Naive thymus-derived CD4-positive, alpha-beta T cell (primary cell): ENCODE results near the gene MARK4. TPM values are rescaled to one million over a fixed set of nuclear protein-coding genes. Genes with fewer than 3 reads are reported as not detected.

ENCODE experiments used
- ATAC-seq: fragments of 150-1000 bp; cut with Tn5 transposase; 2 replicates; pipeline ENCODE4 v1.10.0; 2021; ENCODE audit warnings: mild to moderate bottlenecking, moderate library complexity
- CTCF ChIA-PET: fragments of 350-600 bp; sonication (Branson Sonifier 250); formaldehyde crosslinking; loops from one replicate; lab custom pipeline; 2021; ENCODE audit warnings: antibody characterized with exemption; lab: Charles Lee
- POLR2A ChIA-PET: fragments of 350-600 bp; sonication (Branson Sonifier 250); formaldehyde crosslinking; loops from one replicate; lab custom pipeline; 2021; ENCODE audit warnings: antibody characterized with exemption, inconsistent platforms; lab: Charles Lee
- DNase-seq, 9 donors: peaks; one replicate each; pipeline versions ENCODE4 v3.0.0 to v3.0.0-alpha.2; 2020 to 2022; ENCODE audit warnings: mixed read lengths in 1 of 9
- H3K27ac ChIP-seq: one replicate; pipeline ENCODE4 v1.7.0; 2013; ENCODE audit warnings: mild to moderate bottlenecking, low read depth, low read length, moderate library complexity
- H3K27me3 ChIP-seq, 2 donors: one replicate each; pipeline ENCODE4 v1.7.0; 2013; ENCODE audit warnings: low read length in 2 of 2, mild to moderate bottlenecking in 2 of 2, moderate library complexity in 2 of 2; ENCODE audit not compliant: control insufficient read depth in 2 of 2, insufficient read depth in 2 of 2
- H3K36me3 ChIP-seq, 3 experiments: 1 replicate in 2 of 3; 2 replicates in 1 of 3; pipeline ENCODE4 v1.7.0; 2013; ENCODE audit warnings: low read length in 3 of 3, mild to moderate bottlenecking in 3 of 3, moderate library complexity in 1 of 3; ENCODE audit not compliant: insufficient read depth in 3 of 3, control insufficient read depth in 2 of 3
- H3K4me1 ChIP-seq, 2 donors: one replicate each; pipeline ENCODE4 v1.7.0; 2013; ENCODE audit warnings: low read length in 2 of 2, mild to moderate bottlenecking in 2 of 2, moderate library complexity in 1 of 2; ENCODE audit not compliant: control insufficient read depth in 2 of 2, insufficient read depth in 2 of 2
- H3K4me3 ChIP-seq: 2 replicates; pipeline ENCODE4 v1.7.0; 2013; ENCODE audit warnings: mild to moderate bottlenecking, low read length
- H3K9me3 ChIP-seq, 3 experiments: 1 replicate in 2 of 3; 2 replicates in 1 of 3; pipeline ENCODE4 v1.7.0; 2013; ENCODE audit warnings: low read length in 3 of 3; ENCODE audit not compliant: control insufficient read depth in 2 of 3
- H3K27ac Mint-ChIP-seq, 9 donors: one replicate each; pipeline ENCODE4 v1.8.0; 2020 to 2022; ENCODE audit warnings: mixed read lengths in 9 of 9, mild to moderate bottlenecking in 8 of 9, moderate library complexity in 5 of 9, inconsistent platforms in 2 of 9
- H3K27me3 Mint-ChIP-seq, 5 donors: one replicate each; pipeline ENCODE4 v1.8.0; 2021 to 2022; ENCODE audit warnings: mixed read lengths in 5 of 5, mild to moderate bottlenecking in 1 of 5
- H3K36me3 Mint-ChIP-seq, 5 donors: one replicate each; pipeline ENCODE4 v1.8.0; 2020 to 2022; ENCODE audit warnings: mixed read lengths in 5 of 5, mild to moderate bottlenecking in 3 of 5, inconsistent platforms in 1 of 5
- H3K4me1 Mint-ChIP-seq, 7 donors: one replicate each; pipeline ENCODE4 v1.8.0; 2020 to 2022; ENCODE audit warnings: mixed read lengths in 7 of 7, mild to moderate bottlenecking in 3 of 7, inconsistent platforms in 1 of 7
- H3K4me3 Mint-ChIP-seq, 10 donors: one replicate each; pipeline ENCODE4 v1.8.0; 2020 to 2022; ENCODE audit warnings: mild to moderate bottlenecking in 10 of 10, mixed read lengths in 10 of 10, moderate library complexity in 6 of 10, inconsistent platforms in 2 of 10
- H3K9me3 Mint-ChIP-seq, 11 donors: one replicate each; pipeline ENCODE4 v1.8.0; 2020 to 2022; ENCODE audit warnings: mixed read lengths in 11 of 11, mild to moderate bottlenecking in 4 of 11, inconsistent platforms in 1 of 11, moderate library complexity in 1 of 11
- intact Hi-C, 2 donors: fragments of 100-400 bp; cut with micrococcal nuclease; formaldehyde crosslinking; loops; one replicate each; pipeline ENCODE4 v1.15.1; 2023
- polyA plus RNA-seq, 2 donors: library from polyadenylated mRNA; unstranded; fragments of 300-500 nt; fragmentation: Illumina TruSeq; gene quantifications; one replicate each; pipeline ENCODE4 v1.2.3, GENCODE V29; 2021
- total RNA-seq, 6 experiments: library from RNA in 5 of 6; stranded (reverse) in 5 of 6; gene quantifications; 1 replicate in 5 of 6; 2 replicates in 1 of 6; pipeline ENCODE4 v1.2.3 and lab custom pipeline; 2021 to 2026

Gene MARK4
- total and polyA plus RNA-seq, 7 experiments from 2014 or later, result 0.70 to 39.2 (median 22.8) TPM

- Histone ChIP-seq H3K4me1 (no peaks in the 10 kb centered on the region), H3K4me3 (no peak overlapping the region), H3K27ac (no peak overlapping the region), H3K36me3 (peaks cover 0 to 43% (median 0%) of the 10 kb centered on the region in 3 experiments), H3K9me3 (no peaks in the 10 kb centered on the region), H3K27me3 (no peaks in the 10 kb centered on the region)
- peaks cover 6 to 18% (median 6%) of the 10 kb centered on the region in 5 donors for H3K27me3 Mint-ChIP-seq
- peaks cover 0 to 9% (median 4%) of the 10 kb centered on the region in 5 donors for H3K36me3 Mint-ChIP-seq
- ChIA-PET POLR2A (no interaction called here), CTCF (no interaction called here)
- no peak overlapping the region for H3K27ac Mint-ChIP-seq
- ATAC-seq, result no peak
- H3K9me3 Mint-ChIP-seq, result no peaks in the 10 kb centered on the region
- H3K4me1 Mint-ChIP-seq, result peaks cover 0 to 3% (median 0%) of the 10 kb centered on the region in 7 donors
- DNase-seq, result no peak
- intact Hi-C loops, result no loop called here
- no peak overlapping the region for H3K4me3 Mint-ChIP-seq
Observed at GRCh38 chr19:45349430-45349941, 98.4 kb downstream of the MARK4 start.

- no peak overlapping the region for H3K27ac ChIP-seq
- ChIA-PET CTCF (no interaction called here), POLR2A (no interaction called here)
- Mint-ChIP-seq H3K4me3 (no peak overlapping the region), H3K9me3 (peaks cover 0 to 3% (median 0%) of the 10 kb centered on the region in 11 donors), H3K36me3 (peaks cover 0 to 15% (median 5%) of the 10 kb centered on the region in 5 donors), H3K4me1 (peaks cover 0 to 2% (median 0%) of the 10 kb centered on the region in 7 donors), H3K27me3 (peaks cover 0 to 12% (median 6%) of the 10 kb centered on the region in 5 donors), H3K27ac (no peak overlapping the region)
- peaks cover 0 to 51% (median 0%) of the 10 kb centered on the region in 3 experiments for H3K36me3 ChIP-seq
- ATAC-seq, result no peak
- intact Hi-C loops, result no loop called here
- no peak for DNase-seq
- no peak overlapping the region for H3K4me3 ChIP-seq
- H3K27me3 ChIP-seq, result no peaks in the 10 kb centered on the region
- no peaks in the 10 kb centered on the region for H3K9me3 ChIP-seq
- no peaks in the 10 kb centered on the region for H3K4me1 ChIP-seq
Observed at GRCh38 chr19:45350477-45351058, 99.5 kb downstream of the MARK4 start.

GRCh38 chr19:45351401-45351952 lies 100.4 kb downstream of the MARK4 start:
- Histone ChIP-seq H3K27me3 (no peaks in the 10 kb centered on the region), H3K4me3 (no peak overlapping the region), H3K4me1 (no peaks in the 10 kb centered on the region), H3K9me3 (no peaks in the 10 kb centered on the region), H3K27ac (no peak overlapping the region), H3K36me3 (peaks cover 0 to 58% (median 0%) of the 10 kb centered on the region in 3 experiments)
- ChIA-PET CTCF (interaction anchor here (0.8 kb wide), 1 partner anchor 13 kb away, joined by 4 read pairs; no protein-coding TSS in a partner anchor), POLR2A (no interaction called here)
- Mint-ChIP-seq H3K36me3 (peaks cover 0 to 20% (median 5%) of the 10 kb centered on the region in 5 donors), H3K4me1 (peaks cover 0 to 2% (median 0%) of the 10 kb centered on the region in 7 donors), H3K9me3 (peaks cover 0 to 3% (median 0%) of the 10 kb centered on the region in 11 donors), H3K27me3 (peaks cover 0 to 4% (median 0%) of the 10 kb centered on the region in 5 donors), H3K4me3 (no peak overlapping the region), H3K27ac (no peak overlapping the region)
- ATAC-seq, result no peak
- DNase-seq, result no peak
- intact Hi-C loops, result no loop called here

GRCh38 chr19:45352062-45352461 lies 101.0 kb downstream of the MARK4 start:
- H3K36me3 Mint-ChIP-seq, result peaks cover 0 to 24% (median 5%) of the 10 kb centered on the region in 5 donors
- H3K4me3 Mint-ChIP-seq, result no peak overlapping the region
- Histone ChIP-seq H3K4me3 (no peak overlapping the region), H3K9me3 (no peaks in the 10 kb centered on the region), H3K27me3 (no peaks in the 10 kb centered on the region), H3K36me3 (peaks cover 0 to 62% (median 0%) of the 10 kb centered on the region in 3 experiments), H3K4me1 (no peaks in the 10 kb centered on the region), H3K27ac (no peak overlapping the region)
- peaks cover 0 to 2% (median 0%) of the 10 kb centered on the region in 7 donors for H3K4me1 Mint-ChIP-seq
- POLR2A ChIA-PET, result no interaction called here
- intact Hi-C loops, result no loop called here
- H3K9me3 Mint-ChIP-seq, result peaks cover 0 to 3% (median 0%) of the 10 kb centered on the region in 11 donors
- no peaks in the 10 kb centered on the region for H3K27me3 Mint-ChIP-seq
- no peak for DNase-seq
- no peak overlapping the region for H3K27ac Mint-ChIP-seq
- ATAC-seq, result no peak
- CTCF ChIA-PET, result no interaction called here

GRCh38 chr19:45352471-45352870 lies 101.4 kb downstream of the MARK4 start:
- Histone ChIP-seq H3K27me3 (no peaks in the 10 kb centered on the region), H3K36me3 (peaks cover 0 to 66% (median 0%) of the 10 kb centered on the region in 3 experiments), H3K27ac (no peak overlapping the region), H3K4me1 (no peaks in the 10 kb centered on the region), H3K9me3 (no peaks in the 10 kb centered on the region), H3K4me3 (no peak overlapping the region)
- ChIA-PET POLR2A (no interaction called here), CTCF (no interaction called here)
- no peaks in the 10 kb centered on the region for H3K27me3 Mint-ChIP-seq
- H3K27ac Mint-ChIP-seq, result no peak overlapping the region
- H3K36me3 Mint-ChIP-seq, result peaks cover 0 to 28% (median 5%) of the 10 kb centered on the region in 5 donors
- H3K9me3 Mint-ChIP-seq, result peaks cover 0 to 3% (median 0%) of the 10 kb centered on the region in 11 donors
- ATAC-seq (no peak), DNase-seq (no peak)
- H3K4me3 Mint-ChIP-seq, result no peak overlapping the region
- peaks cover 0 to 2% (median 0%) of the 10 kb centered on the region in 7 donors for H3K4me1 Mint-ChIP-seq
- intact Hi-C loops, result no loop called here

GRCh38 chr19:45352914-45353796 lies 102.1 kb downstream of the MARK4 start:
- Mint-ChIP-seq H3K27me3 (no peaks in the 10 kb centered on the region), H3K4me1 (peaks cover 0 to 2% (median 0%) of the 10 kb centered on the region in 7 donors), H3K27ac (peak overlapping the region in 1 of 9 donors; percentile 70), H3K4me3 (no peak overlapping the region), H3K9me3 (peaks cover 0 to 3% (median 0%) of the 10 kb centered on the region in 11 donors), H3K36me3 (peaks cover 0 to 34% (median 5%) of the 10 kb centered on the region in 5 donors)
- Histone ChIP-seq H3K27me3 (no peaks in the 10 kb centered on the region), H3K36me3 (peaks cover 0 to 69% (median 0%) of the 10 kb centered on the region in 3 experiments), H3K4me1 (no peaks in the 10 kb centered on the region), H3K4me3 (no peak overlapping the region), H3K9me3 (no peaks in the 10 kb centered on the region), H3K27ac (no peak overlapping the region)
- ATAC-seq (no peak), DNase-seq (no peak)
- ChIA-PET CTCF (no interaction called here), POLR2A (no interaction called here)
- intact Hi-C loops, result no loop called here
